ENCODE measurements around the gene STAMBP.

The STAMBP gene

GRCh38 chr2:73908689-73909652, 80.2 kb downstream of the STAMBP start:
- DNase-seq, result no peak

- DNase-seq, result no peak
Observed at GRCh38 chr2:73910873-73911547, 82.2 kb downstream of the STAMBP start.

GRCh38 chr2:73911548-73912208, 82.9 kb downstream of the STAMBP start:
- DNase-seq, result no peak

- DNase-seq, result no peak
Observed at GRCh38 chr2:73913414-73914054, 84.8 kb downstream of the STAMBP start.

- no peak for DNase-seq
Observed at GRCh38 chr2:73914667-73915066, 85.9 kb downstream of the STAMBP start.

- DNase-seq, result no peak
Observed at GRCh38 chr2:73915437-73915993, 86.8 kb downstream of the STAMBP start.

GRCh38 chr2:73916666-73917065, 87.9 kb downstream of the STAMBP start:
- DNase-seq, result no peak

GRCh38 chr2:73917296-73917695, 88.5 kb downstream of the STAMBP start:
- no peak for DNase-seq

- no peak for DNase-seq
Observed at GRCh38 chr2:73917696-73918207, 89.0 kb downstream of the STAMBP start.

GRCh38 chr2:73918856-73919255, 90.1 kb downstream of the STAMBP start:
- DNase-seq, result no peak

GRCh38 chr2:73919596-73920228, 91.0 kb downstream of the STAMBP start:
- no peak for DNase-seq

- DNase-seq, result no peak
Observed at GRCh38 chr2:73920577-73921545, 92.1 kb downstream of the STAMBP start.

- DNase-seq, result no peak
Observed at GRCh38 chr2:73921581-73921980, 92.8 kb downstream of the STAMBP start.

- DNase-seq, result no peak
Observed at GRCh38 chr2:73922681-73923080, 93.9 kb downstream of the STAMBP start.

All from NCI-H187 treated with DMSO at 0.1 percent for 48 hours (cell line).